Right lobe of liver (tissue), 4 donors: ENCODE measurements around the gene CBL.

Source experiments
- POLR2A ChIP-seq: fragments of 450-650 bp; IDR thresholded peaks from one replicate; pipeline ENCODE4 v1.6.1; 2017; ENCODE audit warnings: antibody characterized with exemption, mild to moderate bottlenecking
- TF ChIP-seq, protein P1 (sequence below), 4 donors: fragments of 200-600 bp in 3 of 4; fragments of 450-650 bp in 1 of 4; IDR thresholded peaks; one replicate each; pipeline versions ENCODE4 v1.5.1 to v1.8.0; 2016 to 2022; ENCODE audit warnings: antibody characterized with exemption in 4 of 4, mild to moderate bottlenecking in 2 of 4
- donor health status: DM: no; HTN: no; CAD: no.
- donor health status: DM: no; HTN: no; CAD: no.
- donor health status: DM: no; HTN: yes; CAD: no.

GRCh38 chr11:119237515-119237914, 31.4 kb downstream of the CBL start:
- no peak for TF ChIP-seq POLR2A
- TF ChIP-seq, protein P1, sequence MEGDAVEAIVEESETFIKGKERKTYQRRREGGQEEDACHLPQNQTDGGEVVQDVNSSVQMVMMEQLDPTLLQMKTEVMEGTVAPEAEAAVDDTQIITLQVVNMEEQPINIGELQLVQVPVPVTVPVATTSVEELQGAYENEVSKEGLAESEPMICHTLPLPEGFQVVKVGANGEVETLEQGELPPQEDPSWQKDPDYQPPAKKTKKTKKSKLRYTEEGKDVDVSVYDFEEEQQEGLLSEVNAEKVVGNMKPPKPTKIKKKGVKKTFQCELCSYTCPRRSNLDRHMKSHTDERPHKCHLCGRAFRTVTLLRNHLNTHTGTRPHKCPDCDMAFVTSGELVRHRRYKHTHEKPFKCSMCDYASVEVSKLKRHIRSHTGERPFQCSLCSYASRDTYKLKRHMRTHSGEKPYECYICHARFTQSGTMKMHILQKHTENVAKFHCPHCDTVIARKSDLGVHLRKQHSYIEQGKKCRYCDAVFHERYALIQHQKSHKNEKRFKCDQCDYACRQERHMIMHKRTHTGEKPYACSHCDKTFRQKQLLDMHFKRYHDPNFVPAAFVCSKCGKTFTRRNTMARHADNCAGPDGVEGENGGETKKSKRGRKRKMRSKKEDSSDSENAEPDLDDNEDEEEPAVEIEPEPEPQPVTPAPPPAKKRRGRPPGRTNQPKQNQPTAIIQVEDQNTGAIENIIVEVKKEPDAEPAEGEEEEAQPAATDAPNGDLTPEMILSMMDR (IDR thresholded peaks at IDR 0.05) = no peak
